Mesendoderm (in vitro differentiated cells): ENCODE results near the gene TMEM184C.

ENCODE experiments used
- DNase-seq: peaks from one replicate; pipeline ENCODE4 v3.0.0; 2013
- H2AK5ac ChIP-seq: 2 replicates; pipeline ENCODE4 v1.6.1; 2013; ENCODE audit warnings: low read length, inconsistent platforms
- H2BK120ac ChIP-seq: 2 replicates; pipeline ENCODE4 v1.6.1; 2013; ENCODE audit warnings: low read depth, mild to moderate bottlenecking, low read length, moderate library complexity, mixed read lengths
- H2BK15ac ChIP-seq: replicated peaks from 2 replicates; pipeline ENCODE4 v1.6.1; 2013; ENCODE audit warnings: low read depth, mild to moderate bottlenecking, moderate library complexity
- H2BK5ac ChIP-seq: 2 replicates; pipeline ENCODE4 v1.6.1; 2013; ENCODE audit warnings: low read length, inconsistent platforms
- H3K18ac ChIP-seq: 2 replicates; pipeline ENCODE4 v1.6.1; 2013; ENCODE audit warnings: mild to moderate bottlenecking, low read length, mixed read lengths
- H3K23ac ChIP-seq: one replicate; pipeline ENCODE4 v1.6.1; 2013; ENCODE audit warnings: low read length
- H3K27ac ChIP-seq: 2 replicates; pipeline ENCODE4 v1.5.1; 2013; ENCODE audit warnings: low read depth, mild to moderate bottlenecking, inconsistent platforms, low read length, moderate library complexity
- H3K27me3 ChIP-seq: 2 replicates; pipeline ENCODE4 v1.6.1; 2013; ENCODE audit warnings: low read length, control low read depth, mild to moderate bottlenecking, inconsistent platforms; ENCODE audit not compliant: insufficient read depth, poor library complexity
- H3K36me3 ChIP-seq: 2 replicates; pipeline ENCODE4 v1.6.1; 2013; ENCODE audit warnings: low read length, inconsistent platforms; ENCODE audit not compliant: control insufficient read depth, insufficient read depth
- H3K4ac ChIP-seq: one replicate; pipeline ENCODE4 v1.6.1; 2013; ENCODE audit warnings: low read depth, mild to moderate bottlenecking, low read length, moderate library complexity
- H3K4me1 ChIP-seq: 2 replicates; pipeline ENCODE4 v1.6.1; 2013; ENCODE audit warnings: low read depth, low read length, inconsistent platforms; ENCODE audit not compliant: control insufficient read depth
- H3K4me2 ChIP-seq: 2 replicates; pipeline ENCODE4 v1.6.1; 2013; ENCODE audit warnings: low read length
- H3K4me3 ChIP-seq: 2 replicates; pipeline ENCODE4 v1.5.1; 2013; ENCODE audit warnings: mild to moderate bottlenecking, low read length
- H3K56ac ChIP-seq: one replicate; pipeline ENCODE4 v1.6.1; 2013; ENCODE audit warnings: low read length
- H3K79me1 ChIP-seq: 2 replicates; pipeline ENCODE4 v1.6.1; 2013; ENCODE audit warnings: low read length, inconsistent platforms
- H3K79me2 ChIP-seq: 2 replicates; pipeline ENCODE4 v1.6.1; 2013; ENCODE audit warnings: mild to moderate bottlenecking, low read length; ENCODE audit not compliant: control insufficient read depth, insufficient read depth
- H3K9ac ChIP-seq: 2 replicates; pipeline ENCODE4 v1.6.1; 2013; ENCODE audit warnings: low read length, inconsistent platforms
- H4K5ac ChIP-seq: one replicate; pipeline ENCODE4 v1.6.1; 2013; ENCODE audit warnings: low read length
- H4K8ac ChIP-seq: one replicate; pipeline ENCODE4 v1.6.1; 2013; ENCODE audit warnings: low read depth, mild to moderate bottlenecking, control low read depth, low read length, moderate library complexity
- WGBS: extraction: QIAGEN DNeasy Blood & Tissue Kit; methylation state at CpG from one replicate; pipeline ENCODE4 v1.1.7; 2013; ENCODE audit warnings: low lambda C conversion rate, missing lambda C conversion rate; ENCODE audit not compliant: insufficient coverage; ENCODE audit errors: extremely low coverage; 5-methylcytosine and 5-hydroxymethylcytosine counted together

TMEM184C gene

GRCh38 chr4:147594578-147594977 lies 22.6 kb upstream of the TMEM184C start:
- Histone ChIP-seq H3K4me1 (no peaks in the 10 kb centered on the region), H3K27me3 (no peaks in the 10 kb centered on the region), H2AK5ac (no peak overlapping the region), H4K8ac (no peak overlapping the region), H3K4me3 (no peak overlapping the region), H3K4me2 (no peak overlapping the region), H2BK15ac (no peak overlapping the region), H3K9ac (no peak overlapping the region), H2BK5ac (no peak overlapping the region), H3K79me2 (no peaks in the 10 kb centered on the region), H3K4ac (no peak overlapping the region), H3K36me3 (no peaks in the 10 kb centered on the region), H3K27ac (no peak overlapping the region), H2BK120ac (no peak overlapping the region), H3K23ac (no peak overlapping the region), H3K79me1 (no peaks in the 10 kb centered on the region), H3K18ac (no peak overlapping the region), H3K56ac (no peak overlapping the region), H4K5ac (no peak overlapping the region)
- no peak for DNase-seq
- WGBS = no CpG with 5 or more reads among the region's 2 CpGs

GRCh38 chr4:147596377-147596776 lies 20.8 kb upstream of the TMEM184C start:
- Histone ChIP-seq H3K4me2 (no peak overlapping the region), H4K8ac (no peak overlapping the region), H2BK5ac (no peak overlapping the region), H2BK120ac (no peak overlapping the region), H2BK15ac (no peak overlapping the region), H3K18ac (no peak overlapping the region), H3K9ac (no peak overlapping the region), H3K79me2 (no peaks in the 10 kb centered on the region), H3K4me1 (peaks cover 3% of the 10 kb centered on the region), H4K5ac (no peak overlapping the region), H3K27ac (no peak overlapping the region), H3K27me3 (no peaks in the 10 kb centered on the region), H3K4ac (no peak overlapping the region), H3K56ac (no peak overlapping the region), H3K4me3 (no peak overlapping the region), H3K23ac (no peak overlapping the region), H3K36me3 (no peaks in the 10 kb centered on the region), H3K79me1 (no peaks in the 10 kb centered on the region), H2AK5ac (no peak overlapping the region)
- DNase-seq = no peak
- WGBS = no CpG with 5 or more reads among the region's 1 CpG

- H2AK5ac ChIP-seq = no peak overlapping the region
- no peak overlapping the region for H3K27ac ChIP-seq
- no peaks in the 10 kb centered on the region for H3K79me1 ChIP-seq
- no peak overlapping the region for H3K9ac ChIP-seq
- no peaks in the 10 kb centered on the region for H3K79me2 ChIP-seq
- no peaks in the 10 kb centered on the region for H3K27me3 ChIP-seq
- no peak overlapping the region for H3K4me3 ChIP-seq
- DNase-seq = no peak
- H4K5ac ChIP-seq = no peak overlapping the region
- no peak overlapping the region for H3K4me2 ChIP-seq
- peaks cover 3% of the 10 kb centered on the region for H3K4me1 ChIP-seq
- H2BK15ac ChIP-seq = no peak overlapping the region
- H3K18ac ChIP-seq = no peak overlapping the region
- no peak overlapping the region for H2BK120ac ChIP-seq
- H2BK5ac ChIP-seq = no peak overlapping the region
- WGBS = no CpG with 5 or more reads among the region's 1 CpG
- no peaks in the 10 kb centered on the region for H3K36me3 ChIP-seq
- no peak overlapping the region for H4K8ac ChIP-seq
- no peak overlapping the region for H3K4ac ChIP-seq
- H3K56ac ChIP-seq = no peak overlapping the region
- H3K23ac ChIP-seq = no peak overlapping the region
Measured at GRCh38 chr4:147596981-147597380, 20.2 kb upstream of the TMEM184C start.

GRCh38 chr4:147597561-147597960 lies 19.6 kb upstream of the TMEM184C start:
- H2BK120ac ChIP-seq = no peak overlapping the region
- H3K36me3 ChIP-seq = no peaks in the 10 kb centered on the region

GRCh38 chr4:147599206-147599605 lies 18.0 kb upstream of the TMEM184C start:
- peaks cover 3% of the 10 kb centered on the region for H3K4me1 ChIP-seq

More at GRCh38 chr4:147597561-147597960, 19.6 kb upstream of the TMEM184C start:
- Histone ChIP-seq H3K4me2 (no peak overlapping the region), H3K18ac (no peak overlapping the region), H3K23ac (no peak overlapping the region), H2AK5ac (no peak overlapping the region), H3K79me1 (no peaks in the 10 kb centered on the region), H3K4me1 (peaks cover 3% of the 10 kb centered on the region), H3K79me2 (no peaks in the 10 kb centered on the region), H3K27ac (no peak overlapping the region), H2BK5ac (no peak overlapping the region), H2BK15ac (no peak overlapping the region), H3K27me3 (no peaks in the 10 kb centered on the region), H4K8ac (no peak overlapping the region), H3K56ac (no peak overlapping the region), H3K4me3 (no peak overlapping the region), H3K4ac (no peak overlapping the region), H3K9ac (no peak overlapping the region), H4K5ac (no peak overlapping the region)
- DNase-seq = no peak
- WGBS = no CpG with 5 or more reads among the region's 2 CpGs

GRCh38 chr4:147599769-147600168 lies 17.4 kb upstream of the TMEM184C start:
- Histone ChIP-seq H4K8ac (no peak overlapping the region), H3K4me1 (peaks cover 3% of the 10 kb centered on the region), H3K79me1 (no peaks in the 10 kb centered on the region), H2BK120ac (peak overlapping the region; percentile 36), H3K36me3 (no peaks in the 10 kb centered on the region), H3K4ac (peak overlapping the region; percentile 89), H3K27ac (no peak overlapping the region), H3K9ac (no peak overlapping the region), H3K4me3 (no peak overlapping the region), H3K56ac (no peak overlapping the region), H3K27me3 (no peaks in the 10 kb centered on the region), H2BK15ac (no peak overlapping the region), H3K79me2 (no peaks in the 10 kb centered on the region), H2AK5ac (no peak overlapping the region), H4K5ac (no peak overlapping the region), H3K4me2 (no peak overlapping the region), H3K18ac (no peak overlapping the region), H2BK5ac (no peak overlapping the region), H3K23ac (no peak overlapping the region)
- no CpG with 5 or more reads among the region's 3 CpGs for WGBS
- DNase-seq = peak; percentile 45

More at GRCh38 chr4:147599206-147599605, 18.0 kb upstream of the TMEM184C start:
- WGBS = no CpG with 5 or more reads among the region's 1 CpG
- Histone ChIP-seq H4K5ac (no peak overlapping the region), H3K18ac (no peak overlapping the region), H2BK5ac (no peak overlapping the region), H3K36me3 (no peaks in the 10 kb centered on the region), H2BK120ac (no peak overlapping the region), H3K23ac (no peak overlapping the region), H3K4me2 (no peak overlapping the region), H3K4ac (no peak overlapping the region), H3K79me2 (no peaks in the 10 kb centered on the region), H3K4me3 (no peak overlapping the region), H3K27me3 (no peaks in the 10 kb centered on the region), H3K27ac (no peak overlapping the region), H3K79me1 (no peaks in the 10 kb centered on the region), H3K56ac (no peak overlapping the region), H2BK15ac (no peak overlapping the region), H4K8ac (no peak overlapping the region), H2AK5ac (no peak overlapping the region), H3K9ac (no peak overlapping the region)
- no peak for DNase-seq
